Left renal pelvis (tissue), 4 donors: ENCODE measurements around the gene VPS13D. TPM values are rescaled to one million over a fixed set of nuclear protein-coding genes. Genes with fewer than 3 reads are reported as not detected.

ENCODE experiments used
- DNase-seq, 4 donors: peaks; one replicate each; pipeline ENCODE4 v3.0.0-alpha.2; 2013; ENCODE audit warnings: low read depth in 4 of 4, low spot score in 3 of 4
- polyA plus RNA-seq, 4 donors: library from polyadenylated mRNA; unstranded; fragments of 120-200 nt; gene quantifications; one replicate each; pipeline ENCODE4 v1.2.1, GENCODE V29; 2013; ENCODE audit not compliant: insufficient read length in 4 of 4

Gene VPS13D
- polyA plus RNA-seq, 4 donors: 28.6 to 32.3 (median 30.4) TPM

- DNase-seq: no peak
Measured at GRCh38 chr1:12400027-12400693, 170.3 kb downstream of the VPS13D start.

DNA sequence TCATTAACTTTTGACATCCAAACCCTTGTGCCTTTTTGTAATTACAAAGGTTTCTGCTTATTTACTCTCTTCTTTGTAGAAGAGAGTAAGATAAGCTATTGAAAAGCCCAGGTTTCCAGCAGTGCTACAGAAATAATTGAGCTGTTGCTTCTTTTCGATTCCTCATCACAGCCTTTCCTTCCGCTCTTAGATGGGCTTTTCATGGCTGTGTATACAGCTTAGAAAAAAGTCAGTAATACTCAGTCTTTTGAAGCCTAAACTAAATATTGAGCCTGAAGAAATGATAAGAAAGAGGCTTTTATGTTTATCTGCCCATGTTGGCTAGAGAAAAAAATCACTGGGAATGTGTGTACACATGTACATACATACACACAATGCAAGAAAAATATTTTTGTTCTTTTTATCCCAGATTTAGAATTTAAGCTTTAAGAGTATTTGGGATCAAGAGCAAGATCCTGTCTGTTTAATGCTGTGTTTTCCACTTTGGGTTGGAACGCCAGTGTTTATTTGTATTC is 172.4 kb downstream of the VPS13D start:
- no peak for DNase-seq

DNA sequence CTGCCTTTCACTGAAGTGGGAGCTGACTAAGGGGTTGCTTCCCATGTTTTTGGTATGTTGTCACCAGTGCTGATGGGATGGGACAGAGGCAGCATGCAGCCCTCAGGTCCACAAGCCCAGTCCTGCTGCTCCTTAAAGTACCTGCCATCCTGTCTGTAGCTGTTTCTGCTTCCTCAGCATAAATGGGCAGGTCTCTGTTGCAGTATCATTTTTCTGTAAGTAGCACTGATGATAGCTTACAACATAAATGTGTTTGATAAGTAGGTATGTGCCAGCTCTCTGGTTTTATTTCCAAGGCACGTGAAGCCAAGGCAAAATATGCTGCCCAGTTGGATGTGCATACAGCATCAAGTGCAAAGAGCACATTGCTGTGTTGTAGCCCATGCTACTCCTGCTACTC is 173.0 kb downstream of the VPS13D start:
- no peak for DNase-seq

GRCh38 chr1:12404918-12405317 is 175.1 kb downstream of the VPS13D start:
- no peak for DNase-seq

DNA sequence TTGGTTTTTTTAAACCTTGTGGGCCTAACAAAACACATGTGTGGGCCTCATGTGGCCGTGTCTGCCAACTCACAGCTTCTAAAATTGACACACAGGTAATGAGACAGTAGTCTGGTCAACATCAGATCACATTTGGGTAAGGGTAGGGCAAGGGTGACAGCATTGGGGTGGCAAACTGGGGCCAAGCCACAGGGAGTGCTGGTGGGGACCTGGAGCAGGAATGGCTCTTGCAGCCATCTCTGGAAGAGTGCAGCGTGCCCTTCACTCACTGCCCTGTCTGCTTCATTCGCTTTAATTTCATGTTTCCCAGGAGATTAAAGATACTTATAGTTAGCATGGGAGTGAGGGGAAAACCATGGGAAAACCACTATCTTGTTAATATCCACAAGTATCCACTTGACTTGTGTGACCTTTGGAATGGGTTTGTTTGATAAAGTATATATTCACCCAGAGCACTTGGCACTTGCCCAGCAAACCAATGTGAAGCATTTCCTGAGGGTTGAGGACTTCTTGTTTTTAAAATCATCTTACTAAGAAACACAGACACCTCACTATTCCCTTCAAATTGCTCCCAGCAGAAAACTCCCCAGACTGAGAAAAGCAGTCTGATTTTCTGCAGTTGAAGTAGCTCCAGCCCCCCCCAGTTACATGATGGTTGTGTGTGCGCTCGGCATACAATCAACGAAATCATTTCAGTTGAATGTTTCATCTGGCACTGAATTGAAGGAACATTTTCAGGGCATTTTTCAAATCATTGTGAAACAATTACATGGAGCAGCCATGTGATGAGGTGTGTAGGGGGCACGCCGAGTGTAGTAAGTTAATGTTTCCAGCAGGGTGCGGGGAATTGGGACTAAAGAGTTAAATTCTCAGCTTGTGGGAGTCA is 175.7 kb downstream of the VPS13D start:
- DNase-seq: no peak

- DNase-seq: no peak
Measured at GRCh38 chr1:12406211-12407021, 176.6 kb downstream of the VPS13D start.

- DNase-seq: no peak
Measured at GRCh38 chr1:12407050-12407961, 177.5 kb downstream of the VPS13D start.

DNA sequence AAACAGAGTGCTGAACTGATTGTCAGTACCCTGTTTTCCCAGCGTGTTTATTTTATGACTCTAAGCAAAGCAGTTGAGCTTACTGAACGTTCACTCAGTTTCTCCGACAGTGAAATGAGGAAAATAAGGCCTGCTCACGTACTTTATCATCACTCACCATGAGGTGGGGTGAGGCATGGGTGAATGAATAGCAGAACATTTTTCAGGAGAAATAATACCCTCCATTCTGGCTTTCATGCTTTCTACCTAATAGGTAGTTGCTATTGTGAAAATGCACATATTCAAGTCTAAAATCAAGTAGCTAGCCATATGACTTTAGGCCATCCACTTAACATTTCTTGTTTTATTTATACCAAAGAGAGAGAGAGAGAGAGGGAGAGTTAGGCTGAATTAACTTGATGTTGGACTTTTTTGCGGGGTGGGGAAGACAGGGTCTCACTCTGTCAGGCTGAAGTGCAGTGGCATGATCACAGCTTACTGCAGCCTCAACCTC is 178.2 kb downstream of the VPS13D start:
- no peak for DNase-seq

- no peak for DNase-seq
Measured at GRCh38 chr1:12408662-12409061, 178.8 kb downstream of the VPS13D start.

GRCh38 chr1:12409681-12410080 is 179.9 kb downstream of the VPS13D start:
- DNase-seq: peak in 2 of 4 donors; percentile 66 to 83

GRCh38 chr1:12410351-12410750 is 180.5 kb downstream of the VPS13D start:
- DNase-seq: no peak

DNA sequence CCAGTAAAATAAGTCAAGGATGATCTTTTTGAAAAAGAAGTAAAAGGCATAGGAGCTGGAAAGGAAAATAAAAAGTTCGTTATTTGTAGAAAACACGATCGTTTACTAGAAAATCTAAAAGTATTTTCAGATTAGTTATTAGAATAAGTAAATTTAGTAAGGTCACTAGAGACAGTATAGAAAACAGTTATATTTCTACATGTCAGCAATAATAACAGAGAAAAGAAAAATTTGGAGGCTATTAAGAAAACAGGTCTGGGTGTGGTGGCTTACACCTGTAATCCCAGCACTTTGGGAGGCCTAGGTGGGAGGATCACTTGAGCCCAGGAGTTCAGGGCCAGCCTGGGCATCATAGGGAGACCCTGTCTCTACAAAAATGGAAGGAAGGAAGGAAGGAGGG is 181.3 kb downstream of the VPS13D start:
- no peak for DNase-seq

DNA sequence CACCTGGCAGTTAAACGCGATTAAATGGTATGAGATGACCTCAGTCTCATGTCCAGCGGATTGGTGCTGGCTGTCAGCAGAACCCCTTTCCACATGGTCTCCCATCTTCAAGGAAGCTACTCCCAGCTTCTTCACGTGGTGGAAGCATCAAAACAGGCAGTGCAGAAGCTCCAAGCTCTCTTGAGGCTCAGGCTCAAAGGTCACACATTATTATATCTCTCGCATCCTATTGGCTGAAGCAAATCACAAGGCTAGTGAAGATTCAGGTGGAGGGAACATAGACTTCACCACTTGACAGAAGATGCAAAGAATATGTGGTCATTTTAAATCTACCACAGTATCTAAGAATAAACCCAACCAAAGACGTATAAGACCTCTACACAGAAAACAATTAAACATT is 181.9 kb downstream of the VPS13D start:
- no peak for DNase-seq

GRCh38 chr1:12412439-12412838 is 182.6 kb downstream of the VPS13D start:
- DNase-seq: no peak

DNA sequence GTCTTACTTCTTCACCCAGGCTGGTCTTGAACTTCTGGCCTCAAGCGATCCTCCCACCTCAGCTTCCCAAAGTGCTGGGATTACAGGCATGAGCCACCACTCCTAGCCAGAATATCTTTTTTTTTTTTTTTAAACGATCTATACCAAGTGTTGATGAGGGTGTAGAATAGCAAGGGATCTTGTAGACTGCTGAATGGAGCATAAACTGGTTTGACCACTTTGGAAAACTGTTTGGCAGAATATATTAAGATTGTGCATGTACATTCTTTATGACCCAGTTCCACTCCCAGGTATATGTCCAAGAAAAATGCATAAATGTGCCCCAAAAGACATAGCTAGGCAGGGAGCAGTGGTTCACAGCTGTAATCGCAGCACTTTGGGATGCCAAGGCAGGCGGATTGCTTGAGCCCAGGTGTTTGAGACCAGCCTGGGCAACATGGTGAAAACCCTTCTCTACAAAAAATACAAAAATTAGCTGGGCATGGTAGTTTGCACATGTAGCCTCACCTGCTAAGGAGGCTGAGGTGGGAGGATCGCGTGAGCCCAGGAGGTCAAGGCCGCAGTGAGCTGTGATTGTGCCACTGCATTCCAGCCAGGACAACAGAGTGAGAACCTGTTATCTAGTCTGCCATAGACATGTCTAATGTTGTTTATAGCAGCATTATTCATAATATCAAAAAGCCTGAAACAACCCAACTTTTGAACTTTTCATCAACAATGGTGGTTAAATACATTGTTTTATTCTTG is 184.0 kb downstream of the VPS13D start:
- DNase-seq: no peak

DNA sequence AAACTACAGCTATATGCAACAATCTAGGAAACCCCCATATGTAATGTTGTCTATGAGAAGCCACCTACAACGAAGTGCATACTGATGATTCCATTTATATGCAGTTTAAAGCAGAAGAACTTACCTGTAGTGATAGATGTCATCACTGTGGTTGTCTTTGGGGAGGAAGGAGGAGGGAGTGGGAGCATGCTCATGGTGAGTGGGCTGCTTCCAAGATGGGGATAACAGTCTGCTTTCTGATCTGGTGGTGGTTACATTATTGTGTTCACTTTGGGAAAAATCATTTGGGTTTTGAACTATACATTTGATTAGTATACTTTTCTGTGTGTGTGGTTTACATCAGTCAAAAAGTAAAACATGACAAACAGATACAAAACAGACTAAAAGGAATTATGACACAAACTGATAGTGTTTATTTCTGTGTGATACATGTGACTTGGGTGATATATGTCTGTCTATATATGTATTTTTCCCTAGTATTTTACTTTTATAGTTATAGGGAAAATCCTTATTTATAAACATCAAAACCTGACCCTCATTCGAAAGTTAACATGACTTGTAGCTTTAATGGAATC is 184.7 kb downstream of the VPS13D start:
- DNase-seq: no peak

- no peak for DNase-seq
Measured at GRCh38 chr1:12415038-12415466, 185.2 kb downstream of the VPS13D start.

DNA sequence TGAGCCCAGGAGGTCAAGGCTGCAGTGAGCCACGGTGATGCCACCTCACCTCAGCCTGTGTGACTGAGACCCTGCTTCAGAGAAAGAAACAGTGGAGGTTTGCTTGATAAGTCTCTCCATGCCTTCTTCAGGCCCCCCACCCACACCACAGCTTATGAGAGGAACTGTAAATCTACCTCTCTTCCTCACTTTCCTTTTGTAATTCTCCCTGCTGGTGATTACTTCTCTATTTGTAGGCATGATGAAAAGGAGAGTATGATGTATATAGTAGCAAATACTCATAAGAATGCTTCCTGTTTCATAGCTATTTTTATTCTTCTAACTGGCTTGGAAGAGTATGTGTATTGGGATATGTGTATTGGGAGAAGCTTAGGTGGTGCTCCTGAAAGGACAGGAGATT is 186.3 kb downstream of the VPS13D start:
- no peak for DNase-seq

DNA sequence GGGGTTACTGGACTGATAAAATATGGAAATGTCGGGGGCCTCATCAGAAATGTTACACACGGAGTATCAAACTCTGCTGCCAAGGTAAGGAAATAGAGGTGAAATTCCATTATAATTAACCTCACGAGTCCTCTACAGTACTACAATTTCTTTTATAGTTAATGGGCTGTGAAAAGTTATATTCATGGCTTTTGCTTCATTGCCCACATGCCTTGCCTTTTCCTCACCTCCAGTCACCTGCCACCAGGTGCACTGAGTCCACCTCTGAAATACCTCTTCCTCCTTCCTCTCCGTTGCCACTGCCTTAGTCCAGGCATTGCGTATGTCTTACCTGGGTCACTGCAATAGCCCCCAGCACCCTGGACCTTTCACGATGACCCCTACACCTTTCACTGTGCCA is 186.9 kb downstream of the VPS13D start:
- DNase-seq: no peak
